ENCODE results near the gene TPRG1L.

Gene TPRG1L

DNA sequence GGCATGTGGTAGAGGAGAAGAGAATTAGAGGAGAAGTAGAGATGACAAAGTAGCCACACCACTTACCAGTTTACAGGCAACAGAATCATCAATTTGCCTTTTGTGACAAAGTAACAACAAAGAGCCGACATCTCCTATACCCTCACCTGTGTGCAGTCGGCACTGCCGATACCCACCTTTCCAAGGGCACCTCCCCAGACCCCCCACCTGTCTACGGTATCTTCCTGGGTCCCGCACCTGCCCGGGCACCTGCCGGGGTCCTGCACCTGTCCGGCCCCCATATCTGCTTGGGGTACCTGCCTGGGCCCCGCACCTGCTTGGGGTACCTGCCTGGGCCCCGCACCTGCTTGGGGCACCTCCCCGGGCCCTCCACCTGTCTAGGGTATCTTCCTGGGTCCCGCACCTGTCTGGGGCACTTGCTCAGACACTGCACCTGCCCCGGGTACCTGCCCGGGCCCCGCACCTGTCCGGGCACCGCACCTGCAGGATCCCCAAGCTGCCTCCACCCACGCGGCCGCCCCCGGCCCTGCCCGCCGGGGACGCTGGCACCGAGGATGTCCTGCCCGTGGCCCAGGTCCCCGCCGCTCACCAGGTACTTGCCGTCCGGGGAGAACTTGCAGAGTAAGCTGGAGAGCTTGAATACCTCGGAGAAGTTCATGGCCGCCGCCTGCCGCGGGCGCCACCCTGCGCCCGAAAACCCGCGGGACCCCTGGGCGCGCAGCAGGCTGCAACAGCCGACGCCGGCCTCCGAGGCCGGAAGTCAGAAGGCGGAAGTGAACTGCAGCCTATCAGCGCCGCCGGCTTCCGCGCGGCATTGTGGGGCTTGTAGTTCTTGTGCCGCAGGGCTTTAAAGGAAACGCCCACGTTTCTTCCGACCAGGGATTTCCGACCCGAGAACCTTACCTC, 24.8 kb downstream of the TPRG1L start, which contains the start of gene WRAP73:
WRAP73 (minus strand) TSS at position 762 of the 906 bp plus-strand sequence; CDS start at position 658, 104 bp downstream.
- peak; percentile 60 to 80 (median 72) for DNase-seq

DNA sequence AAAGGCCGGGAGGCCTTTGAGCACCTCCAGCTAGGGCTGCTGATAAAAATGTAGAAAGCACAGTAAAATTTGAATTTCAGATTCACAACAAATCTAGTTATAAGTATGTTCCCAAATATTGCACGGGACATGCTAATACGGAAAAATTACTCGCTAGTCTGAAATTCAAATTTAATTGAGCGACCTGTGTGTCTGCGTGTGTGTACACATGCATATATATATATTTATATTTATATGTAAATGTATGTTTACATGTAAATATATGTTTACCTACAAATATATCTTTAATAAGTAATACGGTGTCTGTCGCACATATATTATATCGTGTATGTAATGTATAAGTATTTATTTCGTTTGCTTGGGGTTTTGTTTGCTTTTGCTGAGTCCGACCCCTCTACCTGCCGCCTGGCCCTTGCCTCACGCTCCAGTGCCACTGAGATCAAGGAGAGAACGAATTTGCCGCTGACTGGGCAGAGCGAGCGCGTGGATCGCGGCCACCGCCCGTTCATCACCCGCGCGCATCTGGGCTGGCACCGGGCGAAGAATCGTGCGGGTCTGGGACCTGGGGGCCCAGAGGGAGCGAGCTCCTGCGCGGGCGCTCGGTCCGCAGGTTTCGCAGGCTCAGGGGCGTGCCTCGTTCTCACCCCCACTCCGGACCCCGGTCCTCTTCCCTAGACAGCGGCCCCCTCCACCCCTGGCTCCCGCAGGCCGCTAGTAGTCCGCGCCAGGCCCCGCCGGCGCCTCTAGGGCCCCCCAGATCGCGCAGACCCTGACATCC, 25.6 kb downstream of the TPRG1L start:
- no peak for DNase-seq

DNA sequence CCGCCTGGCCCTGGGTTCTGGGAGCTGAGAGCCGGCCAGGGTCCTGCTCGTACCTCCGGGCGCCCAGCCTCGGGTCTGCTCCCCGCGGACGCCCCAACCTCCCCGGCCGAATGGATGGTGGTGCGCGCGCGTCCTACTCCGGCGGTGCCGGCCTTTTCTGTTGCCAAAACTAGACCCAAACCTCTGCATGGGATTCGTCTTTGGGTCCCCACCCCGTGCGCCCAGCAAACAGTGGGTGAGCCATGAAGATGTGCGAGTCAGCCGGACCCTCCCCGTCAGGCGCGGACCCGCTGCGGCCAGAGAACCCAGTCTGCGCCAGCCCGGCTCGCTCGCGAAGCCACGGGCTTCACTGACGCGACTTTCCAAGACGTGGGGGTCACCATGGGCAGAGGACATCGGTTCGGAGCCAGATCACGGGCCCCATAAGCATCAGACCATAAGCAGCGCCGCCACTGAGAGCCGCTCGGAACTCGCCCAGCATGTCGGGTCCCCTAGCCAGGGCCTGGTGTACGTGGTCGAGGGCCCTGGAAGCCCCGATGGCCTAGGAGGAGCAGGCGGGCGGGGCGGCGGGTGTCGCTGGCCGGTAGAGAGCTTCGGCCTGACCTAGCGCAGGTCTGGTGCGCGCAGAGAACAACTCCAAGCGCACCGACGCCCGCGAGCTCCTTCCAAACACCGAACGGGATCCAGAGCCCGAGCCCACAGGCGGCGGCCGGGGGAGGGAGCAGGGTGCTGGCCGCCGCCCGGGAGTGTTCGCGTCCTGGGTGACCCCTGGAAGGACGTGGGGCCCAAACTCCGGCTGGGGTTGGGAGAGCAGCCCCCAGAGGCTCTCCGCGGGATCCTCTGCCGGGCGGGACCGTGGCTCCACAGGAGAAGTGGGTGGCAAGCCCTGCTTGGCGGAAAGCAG, 26.5 kb downstream of the TPRG1L start:
- no peak for DNase-seq

DNA sequence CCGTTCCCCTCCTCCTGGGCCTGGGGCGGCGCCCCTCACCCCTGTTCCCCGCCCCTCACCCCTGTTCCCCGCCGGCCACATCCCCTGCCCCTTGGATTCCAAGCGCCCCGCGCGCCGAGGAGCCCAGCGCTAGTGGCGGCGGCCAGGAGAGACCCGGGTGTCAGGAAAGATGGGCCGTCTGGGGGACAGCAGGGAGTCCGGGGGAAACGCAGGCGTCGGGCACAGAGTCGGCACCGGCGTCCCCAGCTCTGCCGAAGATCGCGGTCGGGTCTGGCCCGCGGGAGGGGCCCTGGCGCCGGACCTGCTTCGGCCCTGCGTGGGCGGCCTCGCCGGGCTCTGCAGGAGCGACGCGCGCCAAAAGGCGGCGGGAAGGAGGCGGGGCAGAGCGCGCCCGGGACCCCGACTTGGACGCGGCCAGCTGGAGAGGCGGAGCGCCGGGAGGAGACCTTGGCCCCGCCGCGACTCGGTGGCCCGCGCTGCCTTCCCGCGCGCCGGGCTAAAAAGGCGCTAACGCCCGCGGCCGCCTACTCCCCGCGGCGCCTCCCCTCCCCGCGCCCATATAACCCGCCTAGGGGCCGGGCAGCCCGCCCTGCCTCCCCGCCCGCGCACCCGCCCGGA, 27.2 kb downstream of the TPRG1L start, which contains the start of gene TP73:
TP73 (plus strand) TSS at position 587 of the 618 bp plus-strand sequence. CDS start 29,850 bp downstream, outside the sequence.
- no peak for DNase-seq

DNA sequence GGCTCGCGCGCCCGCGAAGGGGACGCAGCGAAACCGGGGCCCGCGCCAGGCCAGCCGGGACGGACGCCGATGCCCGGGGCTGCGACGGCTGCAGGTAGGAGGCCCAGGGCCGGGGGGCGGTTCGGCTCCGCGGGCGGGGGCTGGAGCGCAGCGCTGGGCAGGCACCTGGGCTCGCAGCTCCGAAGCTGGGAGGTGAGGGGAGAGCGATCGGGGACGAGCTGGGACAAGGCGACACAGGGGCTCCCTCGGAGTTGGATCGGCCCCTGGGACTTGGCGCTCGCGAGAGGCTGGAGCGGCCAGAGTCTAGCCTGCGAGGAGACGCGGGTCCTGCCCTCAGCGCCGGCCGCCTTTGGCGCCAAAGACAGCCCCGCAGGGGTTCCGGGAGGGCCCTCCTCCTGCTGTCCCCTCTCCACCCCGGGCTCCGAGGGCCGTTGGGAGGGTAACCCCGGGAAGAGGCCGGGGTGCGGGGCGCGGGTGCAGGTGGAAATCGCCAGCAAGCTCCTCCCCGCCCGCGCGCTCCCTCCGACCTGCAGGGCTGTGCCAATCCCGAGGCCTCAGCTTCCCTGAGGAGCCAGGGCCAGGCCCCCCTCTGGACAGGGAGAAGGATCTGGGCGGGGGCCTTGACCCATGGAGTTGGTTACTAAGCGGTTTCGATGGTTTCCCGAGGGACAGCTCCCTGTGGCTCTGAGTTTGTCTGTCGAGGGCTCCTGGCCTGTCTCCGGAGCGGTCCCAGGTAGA, 27.9 kb downstream of the TPRG1L start:
- no peak for DNase-seq

DNA sequence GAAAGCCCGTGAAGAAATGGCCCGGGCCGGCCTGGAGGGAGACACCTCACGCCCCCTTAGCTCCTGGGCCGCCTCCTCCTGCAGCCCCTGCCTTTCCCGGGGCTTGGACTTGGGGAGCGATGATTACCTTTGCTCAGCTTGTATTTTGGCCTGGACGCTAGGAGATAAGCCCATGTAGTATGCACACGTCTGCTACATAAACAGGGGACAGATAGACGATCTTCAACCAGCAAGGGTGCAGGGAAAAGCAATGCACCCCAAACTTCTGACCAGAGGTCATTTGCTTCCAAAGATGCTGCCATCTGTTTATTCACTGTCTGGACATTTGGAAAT, 28.4 kb downstream of the TPRG1L start:
- DNase-seq, result no peak

DNA sequence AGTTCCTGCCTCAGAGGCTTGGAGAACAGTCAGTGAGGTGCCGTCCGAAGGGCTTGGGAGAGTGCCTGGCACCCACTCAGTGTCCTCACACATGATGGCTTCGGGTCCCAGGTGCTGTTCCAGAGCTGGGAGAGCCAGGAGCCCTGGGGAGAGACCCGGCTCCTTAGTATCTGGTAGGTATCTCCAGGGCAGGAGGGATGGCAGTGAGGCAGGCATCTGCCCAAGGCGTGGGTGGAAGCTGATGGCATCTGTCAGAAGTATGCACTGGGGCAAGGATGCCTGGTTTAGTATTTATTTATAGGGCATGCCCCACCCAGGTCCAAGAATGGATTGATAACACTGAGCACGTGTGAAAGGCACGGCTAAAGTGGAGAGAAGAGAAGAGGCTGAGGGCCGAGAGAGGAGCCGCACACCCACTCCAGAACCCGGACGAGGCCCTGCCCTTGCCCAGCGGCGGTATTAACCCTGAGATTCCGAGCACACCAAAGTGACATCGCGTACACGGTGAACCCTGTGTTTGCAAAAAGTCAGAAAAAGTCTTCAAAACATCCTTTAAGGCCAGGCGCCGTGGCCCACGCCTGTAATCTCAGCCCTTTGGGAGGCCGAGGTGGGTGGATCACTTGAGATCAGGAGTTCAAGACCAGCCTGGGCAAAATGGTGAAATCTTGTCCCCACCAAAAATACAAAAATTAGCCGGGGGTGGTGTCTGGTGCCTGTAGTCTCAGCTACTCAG, 29.9 kb downstream of the TPRG1L start:
- no peak for DNase-seq

DNA sequence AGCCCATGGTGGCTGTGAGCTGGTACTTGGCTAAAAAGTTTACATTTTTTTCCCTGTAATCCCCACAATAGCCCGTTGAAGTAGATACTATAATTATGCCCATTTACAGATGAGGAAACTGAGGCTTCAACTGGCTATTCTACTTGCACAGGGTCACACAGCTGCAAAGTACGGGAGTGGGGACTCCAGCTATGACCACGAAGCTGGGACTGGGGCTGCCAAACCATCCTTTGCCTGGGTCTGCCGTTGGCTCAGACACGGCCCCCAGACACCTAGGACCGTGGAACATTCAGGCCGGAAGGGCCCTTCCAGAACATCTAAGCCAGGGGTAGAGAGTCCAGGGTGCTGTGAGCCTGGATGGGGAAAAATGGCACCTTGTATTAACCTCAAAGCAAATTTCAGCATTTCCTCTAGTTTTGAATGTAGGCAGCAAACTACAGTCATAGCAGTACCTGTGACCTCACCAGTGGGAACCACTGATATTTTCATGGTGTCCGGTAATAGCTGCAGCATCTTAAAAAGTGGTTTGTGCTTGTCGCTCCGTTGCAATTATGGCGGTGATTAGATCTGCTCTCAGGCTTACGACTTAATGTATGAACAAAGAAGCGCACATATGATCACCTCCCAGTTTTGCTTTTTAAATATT, 31.8 kb downstream of the TPRG1L start:
- no peak for DNase-seq

DNA sequence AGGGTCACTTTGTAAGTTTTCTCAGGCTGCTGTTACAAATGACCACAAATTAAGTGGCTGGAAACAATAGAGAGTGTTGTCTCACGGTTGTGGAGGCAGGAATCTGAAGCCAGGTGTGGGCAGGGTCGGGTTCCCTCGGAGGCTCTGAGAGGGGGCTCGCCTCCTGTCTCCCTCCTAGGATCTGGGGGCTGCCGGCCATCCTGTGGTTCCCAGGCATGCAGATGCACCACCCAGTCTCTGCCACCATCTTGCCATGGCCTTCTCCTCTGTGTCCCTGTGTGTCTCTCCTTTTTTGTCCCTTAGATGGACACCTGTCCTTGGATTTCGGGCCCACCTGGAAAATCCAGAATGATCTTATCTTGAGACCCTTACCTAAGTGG, 32.3 kb downstream of the TPRG1L start:
- no peak for DNase-seq

DNA sequence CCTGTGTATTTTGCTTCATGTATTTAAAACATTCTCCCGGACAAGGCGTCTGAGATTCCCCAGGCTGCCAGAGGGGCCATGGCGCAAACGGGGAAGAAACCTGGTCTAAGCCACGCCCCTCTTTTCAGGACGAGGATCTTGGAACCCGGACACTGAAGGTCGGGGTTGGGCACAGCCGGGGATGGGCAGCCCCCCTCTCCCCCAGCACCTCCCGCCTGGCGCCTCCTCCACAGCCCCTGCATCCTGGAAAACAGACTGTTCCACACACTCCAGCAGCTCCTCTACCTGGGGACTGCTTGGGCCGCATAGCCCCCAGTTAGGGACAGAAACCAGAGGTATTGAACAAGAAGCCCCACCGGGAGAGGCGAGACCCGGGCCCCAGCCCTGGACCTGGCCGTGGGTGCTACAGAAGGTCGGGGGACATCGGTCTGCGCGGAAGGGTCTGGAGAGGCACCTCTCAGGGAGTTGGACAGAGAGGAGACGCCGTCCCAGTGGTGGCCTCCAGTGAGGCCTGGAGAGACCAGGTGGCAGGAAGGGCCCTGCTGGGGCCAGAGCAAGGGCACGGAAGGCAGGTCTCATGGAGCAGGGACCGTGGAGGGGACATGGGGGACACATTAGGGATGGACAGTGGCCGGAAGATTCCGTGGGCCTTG, 32.9 kb downstream of the TPRG1L start:
- DNase-seq, result no peak

DNA sequence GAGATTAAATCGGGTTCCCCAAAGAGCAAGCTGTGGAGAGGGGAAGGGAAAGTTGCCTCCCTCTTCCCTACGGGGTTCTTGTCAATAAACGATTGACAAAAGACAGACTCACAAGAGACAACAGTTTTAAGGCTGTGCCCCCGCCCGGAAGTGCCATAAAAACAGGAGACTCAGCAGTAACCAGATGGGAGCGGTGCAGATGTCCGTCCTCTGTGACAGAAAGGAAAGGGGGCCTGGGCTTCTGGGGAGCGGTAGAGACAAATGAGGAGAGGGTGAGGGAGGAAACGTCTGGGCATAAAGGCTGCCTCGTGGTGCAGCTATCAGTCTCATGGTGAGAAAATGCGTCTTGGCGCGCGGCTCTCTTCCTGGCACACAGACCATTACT, 33.4 kb downstream of the TPRG1L start:
- no peak for DNase-seq

DNA sequence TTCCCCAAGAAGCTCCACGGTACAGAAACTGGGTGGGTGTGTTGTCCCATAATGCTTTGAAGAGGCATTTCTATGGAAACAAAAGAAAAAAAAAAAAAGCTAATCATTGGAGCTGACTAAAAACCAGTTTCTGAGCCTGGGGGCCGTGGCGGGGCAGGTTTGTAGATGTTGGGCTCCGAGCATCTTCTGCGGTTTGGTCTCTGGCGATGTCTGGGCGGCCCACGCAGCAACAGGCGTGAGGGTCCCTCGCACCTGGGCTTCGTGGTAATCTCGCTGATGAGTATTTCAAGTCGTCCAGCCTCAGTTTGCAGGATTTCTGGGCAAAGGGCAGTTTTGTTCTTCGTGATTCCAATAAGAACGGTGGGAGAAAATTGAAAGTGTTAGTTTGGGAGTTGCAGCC, 34.3 kb downstream of the TPRG1L start:
- no peak for DNase-seq

DNA sequence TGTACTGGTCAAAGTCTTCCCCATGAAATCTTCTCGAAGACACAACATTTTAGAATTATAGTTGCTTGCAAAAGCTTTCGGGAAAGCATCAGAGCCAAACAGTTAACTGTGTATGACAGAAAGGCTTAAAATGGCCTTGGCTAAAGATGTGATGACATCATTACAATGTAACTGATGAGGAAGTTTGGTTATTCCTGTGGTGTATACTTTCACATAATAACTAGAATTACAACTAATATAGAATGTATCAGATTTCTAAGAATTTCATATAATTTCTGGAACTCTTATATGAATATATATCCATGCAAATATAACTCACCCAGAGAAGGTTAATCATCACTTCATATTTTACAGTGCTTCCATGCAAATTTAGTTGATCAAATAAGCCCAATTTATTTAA, 35.9 kb downstream of the TPRG1L start:
- DNase-seq, result no peak

DNA sequence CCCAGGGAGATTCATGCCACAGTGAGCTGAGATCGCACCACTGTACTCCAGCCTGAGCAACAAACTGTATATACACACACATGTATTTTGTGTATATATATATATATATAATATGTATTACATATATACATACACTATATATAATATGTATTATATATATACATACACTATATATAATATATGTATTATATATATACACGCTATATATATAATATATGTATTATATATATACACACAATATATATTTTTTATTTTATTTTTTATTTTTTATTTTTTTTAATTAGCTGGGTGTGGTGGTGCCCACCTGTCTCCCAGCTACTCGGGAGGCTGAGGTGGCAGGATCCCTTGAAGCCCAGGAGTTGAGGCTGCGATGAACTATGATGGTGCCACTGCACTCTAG, 36.8 kb downstream of the TPRG1L start:
- no peak for DNase-seq

DNA sequence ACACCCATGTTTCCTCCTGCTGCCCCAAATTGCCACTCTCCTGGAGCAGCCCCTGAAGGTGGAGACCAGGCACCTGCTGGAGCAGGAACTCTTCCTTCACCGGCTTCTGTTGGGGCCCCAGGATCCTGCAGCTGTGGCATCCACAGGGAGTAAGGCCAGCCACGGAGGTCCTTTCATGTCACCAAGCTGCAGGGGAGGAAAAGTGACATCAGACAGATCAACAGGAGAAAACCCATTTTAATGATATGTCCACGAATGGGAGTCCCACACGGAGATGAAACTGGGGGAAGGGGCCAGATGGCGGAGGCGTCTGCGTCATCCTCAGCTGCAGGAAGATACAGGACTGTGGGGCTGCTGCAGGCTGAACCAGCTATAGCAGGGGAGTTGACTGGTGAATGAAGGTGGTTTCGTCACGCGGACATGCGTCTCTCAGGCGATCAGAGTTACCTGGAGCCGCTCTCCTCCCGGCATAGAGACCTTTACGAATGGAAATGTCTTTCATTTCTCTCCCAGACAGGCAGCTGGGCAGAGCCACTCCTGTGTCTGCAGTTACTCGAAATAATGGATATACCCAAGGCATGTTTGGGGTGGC, 37.4 kb downstream of the TPRG1L start:
- no peak for DNase-seq

DNA sequence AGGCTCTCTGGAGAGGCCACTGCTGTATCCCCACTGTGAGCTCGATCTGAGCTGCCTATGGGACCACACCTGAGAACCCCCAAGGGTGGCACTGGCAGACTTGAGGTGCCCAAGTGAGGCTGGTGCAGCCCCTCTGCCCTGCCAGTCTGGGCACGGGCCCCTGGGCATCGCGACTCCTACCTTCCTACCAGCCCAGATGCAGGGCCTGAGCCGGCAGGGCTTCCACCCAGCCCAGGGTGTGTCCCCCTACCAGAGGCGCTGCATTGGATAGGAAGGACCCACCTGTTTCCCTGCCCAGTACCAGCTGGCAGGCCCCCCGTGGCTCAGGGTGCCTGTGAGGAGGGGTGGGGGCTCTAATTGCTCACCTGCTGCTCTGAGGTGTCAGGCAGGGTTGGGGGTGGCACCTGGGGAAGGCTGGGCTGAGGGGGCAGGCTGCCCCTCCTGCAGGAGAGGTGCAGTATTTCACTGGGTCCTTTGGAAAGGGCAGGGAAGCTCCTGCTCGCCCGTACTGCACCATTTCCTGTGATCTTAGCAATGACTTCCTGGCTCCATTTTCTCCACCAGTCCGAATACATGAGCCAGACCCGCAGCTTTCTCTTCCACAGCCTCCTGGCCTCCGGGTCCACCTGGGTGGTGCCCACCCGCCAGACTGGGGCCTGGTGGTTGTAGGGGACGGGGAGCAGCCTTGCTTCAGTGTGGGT, 39.3 kb downstream of the TPRG1L start:
- no peak for DNase-seq

DNA sequence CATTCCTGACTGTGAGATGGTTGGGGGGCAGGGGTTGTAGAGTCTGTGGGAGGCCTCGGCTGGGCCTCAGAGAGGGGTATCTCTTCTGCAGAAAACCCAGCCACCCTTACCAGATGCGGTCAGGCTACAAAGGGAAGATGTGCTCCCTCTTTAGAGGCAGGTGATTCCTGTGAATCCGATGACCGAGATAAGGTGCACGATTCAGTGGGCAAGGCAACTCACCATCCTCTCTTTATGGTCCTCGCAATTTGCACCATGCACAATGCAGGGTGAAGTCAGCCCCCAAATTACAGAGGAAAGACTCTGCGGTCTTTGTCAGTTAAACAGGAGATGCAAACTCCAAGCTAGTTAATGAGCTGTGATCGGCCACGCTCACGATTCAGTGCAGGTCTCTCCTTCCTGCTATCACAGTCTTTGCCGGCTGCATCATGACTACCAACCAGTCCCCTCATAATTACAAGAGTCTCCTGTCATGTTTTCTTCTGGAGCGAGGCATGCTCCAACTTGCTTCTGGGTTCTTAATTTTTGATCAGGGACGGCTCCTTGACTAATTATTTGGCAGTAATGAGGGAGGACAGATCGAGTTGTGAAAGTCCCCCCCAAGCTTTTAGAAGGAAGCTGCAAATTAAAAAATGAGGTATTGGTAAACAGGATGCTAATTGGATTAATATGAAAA, 40.0 kb downstream of the TPRG1L start:
- DNase-seq, result no peak

DNA sequence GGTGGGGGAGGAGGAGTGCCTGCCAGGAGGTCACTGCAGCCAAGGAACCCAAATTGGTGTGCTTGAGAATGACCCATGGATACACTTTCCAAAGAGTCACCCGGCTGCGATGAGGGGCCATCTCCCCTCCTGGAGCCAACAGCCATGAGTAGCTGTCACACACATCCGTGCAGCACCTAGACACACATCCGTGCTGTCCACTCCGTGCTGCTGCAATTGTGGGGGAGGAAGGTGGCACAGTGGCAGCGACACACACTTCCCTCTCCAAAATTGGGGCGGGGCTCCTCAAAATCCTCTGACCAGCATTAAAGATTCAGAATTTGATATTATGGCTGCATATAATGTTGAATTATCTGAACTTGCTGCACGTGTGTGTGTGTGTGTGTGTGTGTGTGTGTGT, 43.3 kb downstream of the TPRG1L start:
- no peak for DNase-seq

All from activated naive CD4-positive, alpha-beta T cell (primary cell).